NCI-H146 treated with DMSO at 0.1 percent for 48 hours (cell line): ENCODE measurements around the gene CLCF1.

Experiments
- DNase-seq: peaks from one replicate; lab custom pipeline; 2025; ENCODE audit not compliant: unreplicated experiment; lab: John Stamatoyannopoulos, UW

The CLCF1 gene

GRCh38 chr11:67396587-67397389, 23.4 kb upstream of the CLCF1 start:
- DNase-seq, result no peak

GRCh38 chr11:67396259-67396581, 22.8 kb upstream of the CLCF1 start:
- DNase-seq, result no peak

- no peak for DNase-seq
Measured at GRCh38 chr11:67395555-67396258, 22.3 kb upstream of the CLCF1 start.

GRCh38 chr11:67393990-67394389, 20.6 kb upstream of the CLCF1 start:
- no peak for DNase-seq

GRCh38 chr11:67393437-67393836, 20.0 kb upstream of the CLCF1 start:
- DNase-seq, result no peak

- DNase-seq, result no peak
Measured at GRCh38 chr11:67392183-67392715, 18.9 kb upstream of the CLCF1 start.

- peak; percentile 96 for DNase-seq
Measured at GRCh38 chr11:67391304-67392182, 18.1 kb upstream of the CLCF1 start, which contains the start of gene RAD9A. Gene RAD9A, plus strand, starts transcription at chr11:67391986. Its CDS starts 59 bp downstream, at chr11:67392045.

GRCh38 chr11:67390947-67391303, 17.5 kb upstream of the CLCF1 start:
- DNase-seq, result no peak

- peak; percentile 47 for DNase-seq
Measured at GRCh38 chr11:67389477-67389876, 16.1 kb upstream of the CLCF1 start.

- no peak for DNase-seq
Measured at GRCh38 chr11:67387518-67387917, 14.1 kb upstream of the CLCF1 start.

- no peak for DNase-seq
Measured at GRCh38 chr11:67387069-67387468, 13.7 kb upstream of the CLCF1 start.

GRCh38 chr11:67384851-67385366, 11.5 kb upstream of the CLCF1 start:
- DNase-seq, result no peak

GRCh38 chr11:67382276-67383136, 9.1 kb upstream of the CLCF1 start:
- peak; percentile 74 for DNase-seq

GRCh38 chr11:67381244-67381972, 8.0 kb upstream of the CLCF1 start:
- no peak for DNase-seq

GRCh38 chr11:67379061-67380058, 6.0 kb upstream of the CLCF1 start:
- DNase-seq, result no peak

GRCh38 chr11:67378544-67378943, 5.1 kb upstream of the CLCF1 start:
- DNase-seq, result no peak

- DNase-seq, result no peak
Measured at GRCh38 chr11:67376873-67377808, 3.7 kb upstream of the CLCF1 start.
